HepG2 (cell line): ENCODE data around the gene FAM83D. TPM values are rescaled to one million over a fixed set of nuclear protein-coding genes. Genes with fewer than 3 reads are reported as not detected.

Source experiments
- ARNT2 ChIP-seq: sonication (generic); formaldehyde crosslinking; IDR thresholded peaks from 2 replicates; pipeline ENCODE4 v1.8.0; 2022; ENCODE audit warnings: mild to moderate bottlenecking, low read depth, missing genetic modification reagents, moderate library complexity
- ASH2L ChIP-seq: fragments of 300-600, 200-600 bp; sonication (generic); IDR thresholded peaks from 2 replicates; pipeline ENCODE4 v1.7.0; 2017; ENCODE audit warnings: low read depth, mild to moderate bottlenecking, moderate library complexity, mixed read lengths, low read length; ENCODE audit not compliant: insufficient read length
- ERF ChIP-seq: IDR thresholded peaks from 2 replicates; pipeline ENCODE4 v1.6.1; 2018; ENCODE audit warnings: missing biosample characterization, missing genetic modification reagents
- FOSL2 ChIP-seq: sonication (generic); formaldehyde crosslinking; IDR thresholded peaks from 2 replicates; pipeline ENCODE4 v1.4.0; 2020; ENCODE audit warnings: missing genetic modification reagents
- FOXP1 ChIP-seq, 2 experiments: fragments of 450-650 bp in 1 of 2; IDR thresholded peaks; 2 replicates each; pipeline ENCODE4 v1.6.1; 2017 to 2018; ENCODE audit warnings: antibody characterized with exemption in 1 of 2
- HDAC2 ChIP-seq: sonication (generic); formaldehyde crosslinking; IDR thresholded peaks from 2 replicates; pipeline ENCODE4 v1.4.0; 2020; ENCODE audit warnings: missing genetic modification reagents
- IRF2 ChIP-seq: IDR thresholded peaks from 2 replicates; pipeline ENCODE4 v1.6.1; 2018; ENCODE audit warnings: missing genetic modification reagents, missing compliant biosample characterization
- MYC ChIP-seq: sonication (generic); formaldehyde crosslinking; IDR thresholded peaks from 2 replicates; pipeline ENCODE4 v1.9.0; 2021; ENCODE audit warnings: missing genetic modification reagents, borderline replicate concordance
- NFIC ChIP-seq: IDR thresholded peaks from 2 replicates; pipeline ENCODE4 v1.6.1; 2012; ENCODE audit warnings: mild to moderate bottlenecking, low read length, inconsistent platforms
- NPAS2 ChIP-seq: sonication (generic); formaldehyde crosslinking; IDR thresholded peaks from 2 replicates; pipeline ENCODE4 v1.8.0; 2022; ENCODE audit warnings: mild to moderate bottlenecking, missing genetic modification reagents, borderline replicate concordance
- PITX1 ChIP-seq: sonication (generic); formaldehyde crosslinking; IDR thresholded peaks from 2 replicates; pipeline ENCODE4 v1.5.1; 2020; ENCODE audit warnings: mild to moderate bottlenecking, missing genetic modification reagents
- RXRB ChIP-seq: IDR thresholded peaks from 2 replicates; pipeline ENCODE4 v1.6.1; 2016; ENCODE audit warnings: borderline replicate concordance, missing genetic modification reagents, missing compliant biosample characterization
- SRY ChIP-seq: sonication (generic); formaldehyde crosslinking; IDR thresholded peaks from 2 replicates; pipeline ENCODE4 v1.8.0; 2022; ENCODE audit warnings: mild to moderate bottlenecking, missing genetic modification reagents
- TARDBP ChIP-seq: sonication (generic); formaldehyde crosslinking; IDR thresholded peaks from 2 replicates; pipeline ENCODE4 v1.8.0; 2022; ENCODE audit warnings: mild to moderate bottlenecking, missing genetic modification reagents
- TCF7 ChIP-seq: sonication (generic); IDR thresholded peaks from 2 replicates; pipeline ENCODE4 v1.6.1; 2016; ENCODE audit warnings: antibody characterized with exemption, low read depth
- ZKSCAN8 ChIP-seq: IDR thresholded peaks from 2 replicates; pipeline ENCODE4 v1.6.1; 2016; ENCODE audit warnings: borderline replicate concordance, missing genetic modification reagents, missing compliant biosample characterization
- ZNF24 ChIP-seq: fragments of 450-650 bp; IDR thresholded peaks from 2 replicates; pipeline ENCODE4 v1.6.1; 2017; ENCODE audit warnings: antibody characterized with exemption, mild to moderate bottlenecking
- ZNF326 ChIP-seq: sonication (generic); formaldehyde crosslinking; IDR thresholded peaks from 2 replicates; pipeline ENCODE4 v1.4.0; 2020; ENCODE audit warnings: missing genetic modification reagents, borderline replicate concordance
- ZNF431 ChIP-seq: sonication (generic); formaldehyde crosslinking; IDR thresholded peaks from 2 replicates; pipeline ENCODE4 v1.9.0; 2022; ENCODE audit warnings: missing genetic modification reagents, low read depth, mild to moderate bottlenecking, borderline replicate concordance
- ZNF563 ChIP-seq: sonication (generic); formaldehyde crosslinking; IDR thresholded peaks from 2 replicates; pipeline ENCODE4 v1.8.0; 2022; ENCODE audit warnings: mild to moderate bottlenecking, moderate library complexity, missing genetic modification reagents
- ZNF614 ChIP-seq: IDR thresholded peaks from 2 replicates; pipeline ENCODE4 v1.6.1; 2018; ENCODE audit warnings: missing biosample characterization, missing genetic modification reagents, inconsistent platforms, borderline replicate concordance
- polyA plus RNA-seq, 8 experiments: library from polyadenylated mRNA; depleted of rRNA in 3 of 8; stranded (reverse) in 7 of 8; unstranded in 1 of 8; fragments of >200 nt; fragmentation: Illumina TruSeq in 4 of 8; extraction: Trizol in 4 of 8; gene quantifications; 2 replicates each; pipeline versions ENCODE4 v1.2.1 to v1.2.3, GENCODE V29; 2011 to 2016; ENCODE audit warnings: low read depth in 4 of 8, missing spikeins in 1 of 8, mixed read lengths in 1 of 8; ENCODE audit not compliant: insufficient read depth in 1 of 8
- total RNA-seq, 5 experiments: library from RNA; depleted of rRNA; stranded (reverse); fragments of >200 nt; fragmentation: Illumina TruSeq; extraction: Trizol; gene quantifications; 2 replicates each; pipeline ENCODE4 v1.2.3, GENCODE V29; 2016; ENCODE audit warnings: low read depth in 1 of 5
- TF ChIP-seq, protein P1 (sequence below): IDR thresholded peaks from 2 replicates; pipeline ENCODE4 v1.4.0; 2020; ENCODE audit warnings: mild to moderate bottlenecking, missing genetic modification reagents
- TF ChIP-seq, protein P2 (sequence below): IDR thresholded peaks from 2 replicates; pipeline ENCODE4 v1.6.1; 2016; ENCODE audit warnings: missing compliant biosample characterization, missing genetic modification reagents, borderline replicate concordance
- TF ChIP-seq, protein P3 (sequence below): sonication (generic); formaldehyde crosslinking; IDR thresholded peaks from 2 replicates; pipeline ENCODE4 v1.5.0; 2020; ENCODE audit warnings: missing genetic modification reagents

FAM83D gene
- total and polyA plus RNA-seq, 2 of the 13 experiments (the other 11 are each of a cell fraction or from before 2014, with no cell fraction given): 51.4 to 64.0 TPM

DNA sequence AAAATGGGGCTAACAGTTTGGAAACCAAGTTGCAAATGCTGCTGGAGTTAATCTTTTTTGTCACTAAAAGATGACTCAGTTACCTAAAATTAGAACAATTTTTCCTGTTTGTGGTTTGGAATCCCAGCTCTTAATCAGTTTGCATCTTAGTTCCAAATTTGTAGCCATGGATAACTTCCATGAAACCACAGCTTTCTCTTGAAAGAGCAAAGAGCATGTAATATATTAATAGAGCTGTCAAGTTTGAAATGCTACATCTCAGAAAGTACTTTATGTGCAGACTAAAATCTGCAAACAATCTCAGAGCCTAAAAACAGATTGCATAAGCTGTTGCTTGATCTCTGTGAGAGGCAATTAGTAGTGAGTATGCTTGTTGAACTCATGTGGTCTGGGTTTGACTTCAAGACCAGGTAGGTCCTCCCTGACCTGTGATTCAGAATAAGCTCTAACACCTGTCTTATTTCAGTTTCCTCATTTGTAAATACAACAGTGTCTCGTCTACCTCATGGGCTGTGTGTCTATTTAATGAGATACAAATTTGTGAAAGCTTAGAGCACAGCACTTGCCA, 59.5 kb downstream of the FAM83D start (continued):
- TF ChIP-seq, protein P1, sequence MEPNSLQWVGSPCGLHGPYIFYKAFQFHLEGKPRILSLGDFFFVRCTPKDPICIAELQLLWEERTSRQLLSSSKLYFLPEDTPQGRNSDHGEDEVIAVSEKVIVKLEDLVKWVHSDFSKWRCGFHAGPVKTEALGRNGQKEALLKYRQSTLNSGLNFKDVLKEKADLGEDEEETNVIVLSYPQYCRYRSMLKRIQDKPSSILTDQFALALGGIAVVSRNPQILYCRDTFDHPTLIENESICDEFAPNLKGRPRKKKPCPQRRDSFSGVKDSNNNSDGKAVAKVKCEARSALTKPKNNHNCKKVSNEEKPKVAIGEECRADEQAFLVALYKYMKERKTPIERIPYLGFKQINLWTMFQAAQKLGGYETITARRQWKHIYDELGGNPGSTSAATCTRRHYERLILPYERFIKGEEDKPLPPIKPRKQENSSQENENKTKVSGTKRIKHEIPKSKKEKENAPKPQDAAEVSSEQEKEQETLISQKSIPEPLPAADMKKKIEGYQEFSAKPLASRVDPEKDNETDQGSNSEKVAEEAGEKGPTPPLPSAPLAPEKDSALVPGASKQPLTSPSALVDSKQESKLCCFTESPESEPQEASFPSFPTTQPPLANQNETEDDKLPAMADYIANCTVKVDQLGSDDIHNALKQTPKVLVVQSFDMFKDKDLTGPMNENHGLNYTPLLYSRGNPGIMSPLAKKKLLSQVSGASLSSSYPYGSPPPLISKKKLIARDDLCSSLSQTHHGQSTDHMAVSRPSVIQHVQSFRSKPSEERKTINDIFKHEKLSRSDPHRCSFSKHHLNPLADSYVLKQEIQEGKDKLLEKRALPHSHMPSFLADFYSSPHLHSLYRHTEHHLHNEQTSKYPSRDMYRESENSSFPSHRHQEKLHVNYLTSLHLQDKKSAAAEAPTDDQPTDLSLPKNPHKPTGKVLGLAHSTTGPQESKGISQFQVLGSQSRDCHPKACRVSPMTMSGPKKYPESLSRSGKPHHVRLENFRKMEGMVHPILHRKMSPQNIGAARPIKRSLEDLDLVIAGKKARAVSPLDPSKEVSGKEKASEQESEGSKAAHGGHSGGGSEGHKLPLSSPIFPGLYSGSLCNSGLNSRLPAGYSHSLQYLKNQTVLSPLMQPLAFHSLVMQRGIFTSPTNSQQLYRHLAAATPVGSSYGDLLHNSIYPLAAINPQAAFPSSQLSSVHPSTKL (CRISPR knock-in tag): peak; percentile 80
- TF ChIP-seq RXRB (CRISPR knock-in tag): peak; percentile 47; the same call in 1 of the 2 replicates
- peak; percentile 37; the same call in 1 of the 2 replicates for TF ChIP-seq FOSL2 (CRISPR knock-in tag)
- TF ChIP-seq NFIC: peak; percentile 36; the same call in 1 of the 2 replicates
- peak; percentile 97; the same call in 1 of the 2 replicates for TF ChIP-seq ZNF614 (CRISPR knock-in tag)
- TF ChIP-seq, protein P2, sequence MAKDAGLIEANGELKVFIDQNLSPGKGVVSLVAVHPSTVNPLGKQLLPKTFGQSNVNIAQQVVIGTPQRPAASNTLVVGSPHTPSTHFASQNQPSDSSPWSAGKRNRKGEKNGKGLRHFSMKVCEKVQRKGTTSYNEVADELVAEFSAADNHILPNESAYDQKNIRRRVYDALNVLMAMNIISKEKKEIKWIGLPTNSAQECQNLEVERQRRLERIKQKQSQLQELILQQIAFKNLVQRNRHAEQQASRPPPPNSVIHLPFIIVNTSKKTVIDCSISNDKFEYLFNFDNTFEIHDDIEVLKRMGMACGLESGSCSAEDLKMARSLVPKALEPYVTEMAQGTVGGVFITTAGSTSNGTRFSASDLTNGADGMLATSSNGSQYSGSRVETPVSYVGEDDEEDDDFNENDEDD: no peak
- TF ChIP-seq NPAS2 (CRISPR knock-in tag): no peak
- no peak for TF ChIP-seq MYC (CRISPR knock-in tag)
- TF ChIP-seq ARNT2: 0 out of 2 replicates have a peak, but pooled peaks have one; percentile 29
- 0 out of 2 replicates have a peak, but pooled peaks have one; percentile 38 for TF ChIP-seq TARDBP (CRISPR knock-in tag)
- TF ChIP-seq SRY (CRISPR knock-in tag): no peak
- TF ChIP-seq ZNF563 (CRISPR knock-in tag): no peak
- 0 out of 2 replicates have a peak, but pooled peaks have one; percentile 24 for TF ChIP-seq HDAC2
- TF ChIP-seq ZNF431 (CRISPR knock-in tag): no peak
- TF ChIP-seq ZNF24: no peak
- no peak for TF ChIP-seq ZNF326 (CRISPR knock-in tag)
- peak; percentile 66; the same call in 1 of the 2 replicates for TF ChIP-seq IRF2
- TF ChIP-seq, protein P3, sequence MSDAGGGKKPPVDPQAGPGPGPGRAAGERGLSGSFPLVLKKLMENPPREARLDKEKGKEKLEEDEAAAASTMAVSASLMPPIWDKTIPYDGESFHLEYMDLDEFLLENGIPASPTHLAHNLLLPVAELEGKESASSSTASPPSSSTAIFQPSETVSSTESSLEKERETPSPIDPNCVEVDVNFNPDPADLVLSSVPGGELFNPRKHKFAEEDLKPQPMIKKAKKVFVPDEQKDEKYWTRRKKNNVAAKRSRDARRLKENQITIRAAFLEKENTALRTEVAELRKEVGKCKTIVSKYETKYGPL (CRISPR knock-in tag): peak; percentile 80; the same call in 1 of the 2 replicates
- TF ChIP-seq FOXP1 (IDR thresholded peaks at IDR 0.05): no peak
- peak; percentile 72; the same call in 1 of the 2 replicates for TF ChIP-seq FOXP1 (CRISPR knock-in tag; IDR thresholded peaks at IDR 0.05)
- TF ChIP-seq ERF (CRISPR knock-in tag): peak; percentile 48; the same call in 1 of the 2 replicates
- TF ChIP-seq ZKSCAN8 (CRISPR knock-in tag): peak; percentile 54; the same call in 1 of the 2 replicates
- TF ChIP-seq PITX1 (CRISPR knock-in tag): peak; percentile 49; the same call in 1 of the 2 replicates
- TF ChIP-seq ASH2L: peak; percentile 30
- peak; percentile 59 for TF ChIP-seq TCF7
